T-helper 1 cell treated with Interleukin-12 subunit alpha and Interleukin-12 subunit beta and Interleukin-4 antibody, amounts not matched to agents 30 ng/mL and 1 ng/mL, for 36 hours (primary cell): ENCODE results near the gene COG5. TPM values are rescaled to one million over a fixed set of nuclear protein-coding genes. Genes with fewer than 3 reads are reported as not detected.

Experiments
- intact Hi-C: fragments of 100-400 bp; cut with micrococcal nuclease; formaldehyde crosslinking; loops from one replicate; pipeline ENCODE4 v1.15.1; 2024
- total RNA-seq: library from RNA; stranded (reverse); gene quantifications from 2 replicates; pipeline ENCODE4 v1.2.3, GENCODE V29; 2022

Gene COG5
- total RNA-seq, 1 donor from 2014 or later = 47.8 TPM

DNA sequence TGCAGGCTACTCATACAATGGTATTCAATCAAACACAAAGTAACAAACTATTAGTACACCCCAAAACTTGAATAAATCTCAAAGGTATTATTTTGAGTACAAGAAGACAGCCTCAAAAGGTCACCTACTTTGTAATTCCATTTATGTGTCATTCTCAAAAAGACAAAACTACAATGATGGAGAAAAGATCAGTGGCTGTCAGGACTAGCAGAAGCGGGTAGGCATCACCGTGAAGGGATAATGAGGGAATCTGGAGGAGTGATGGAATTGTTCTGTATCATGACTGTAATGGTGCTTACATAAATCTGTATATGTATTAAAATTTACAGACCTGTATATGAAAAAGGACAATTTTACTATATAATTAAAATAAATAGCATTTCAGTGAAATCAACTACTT lies 37.0 kb downstream of the COG5 start:
- intact Hi-C loops = no loop called here

DNA sequence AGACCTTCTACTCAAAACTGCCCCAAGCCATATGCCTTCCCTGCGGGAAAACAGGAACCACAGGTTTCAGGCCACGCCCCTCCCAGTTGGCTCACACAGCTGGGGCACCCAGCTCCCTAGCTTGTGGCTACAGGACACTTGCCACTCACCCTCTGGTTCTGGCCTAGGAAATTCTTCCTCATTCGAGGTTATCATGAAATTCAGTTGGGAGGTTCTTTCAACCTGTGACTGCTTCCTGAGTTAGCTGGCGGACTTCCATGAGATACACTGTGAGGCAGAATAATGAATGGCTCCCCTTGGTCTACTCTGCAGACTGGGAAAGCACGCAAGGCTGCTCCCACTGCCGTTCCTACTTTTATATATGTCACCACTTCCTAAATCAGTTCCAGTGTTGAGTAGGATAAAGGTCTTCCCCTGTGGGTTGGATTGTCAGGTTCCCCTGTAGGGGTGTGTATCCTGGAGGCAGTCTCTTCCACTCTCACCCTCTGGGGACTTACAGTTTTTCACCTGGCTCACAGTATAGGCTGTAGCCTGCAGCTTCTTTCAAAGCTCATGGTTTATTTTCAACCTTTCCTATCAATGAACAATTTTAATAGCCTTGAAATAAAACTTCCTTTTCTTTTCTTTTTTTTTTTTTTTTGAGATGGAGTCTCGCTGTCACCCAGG lies 56.9 kb downstream of the COG5 start:
- intact Hi-C loops = no loop called here

DNA sequence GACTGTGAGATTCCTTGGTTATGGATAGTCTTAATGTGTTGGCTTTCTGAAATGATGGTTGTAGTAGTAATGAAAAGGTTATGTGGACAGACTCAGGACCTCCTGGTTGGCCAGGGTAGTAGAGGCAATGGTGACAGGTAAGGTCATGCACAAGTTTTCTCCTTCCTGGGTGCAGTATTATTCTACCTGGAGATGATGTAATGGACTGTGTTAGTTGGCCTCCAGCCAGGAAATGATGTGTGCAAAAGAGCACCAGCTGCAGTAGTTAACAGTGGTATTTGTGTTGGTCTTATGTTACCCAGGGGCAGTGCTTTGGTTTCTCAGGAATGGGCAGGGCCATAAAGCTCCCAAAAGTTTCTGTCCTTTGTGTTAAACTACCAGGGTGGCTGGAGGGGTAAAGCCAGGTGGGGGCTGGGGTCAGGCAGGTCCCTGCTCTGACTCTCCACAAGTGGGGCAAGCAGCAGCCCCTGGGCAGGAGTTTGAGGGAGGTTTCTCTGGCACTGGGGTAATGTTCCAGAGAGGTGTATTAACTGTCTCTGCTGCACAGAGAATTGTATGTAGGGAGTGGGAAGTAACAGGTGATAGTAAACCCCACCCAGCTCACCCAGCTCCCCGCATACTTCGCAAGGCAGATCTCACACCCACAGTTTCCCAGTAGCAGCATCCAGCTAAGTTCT lies 57.6 kb downstream of the COG5 start:
- intact Hi-C loops = no loop called here

DNA sequence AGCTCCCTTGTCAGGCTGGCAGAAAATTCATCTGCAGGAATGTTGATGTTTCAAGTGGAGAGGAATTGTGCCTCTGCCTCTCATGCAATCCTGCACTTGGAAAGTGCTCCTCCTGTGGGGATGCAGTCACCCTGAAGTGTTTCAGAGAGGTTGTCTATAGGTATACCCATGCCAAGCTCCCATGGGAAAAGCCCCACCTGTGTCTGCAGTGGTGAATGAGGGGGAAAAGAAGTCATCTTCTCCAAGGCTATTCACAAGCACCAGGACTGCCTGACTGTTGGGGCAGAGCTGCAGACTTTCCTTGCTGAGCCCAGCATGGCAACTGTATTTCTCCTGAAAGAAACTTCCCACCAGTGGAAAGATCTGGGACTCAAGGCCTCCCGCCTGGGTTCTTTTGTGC lies 58.4 kb downstream of the COG5 start:
- intact Hi-C loops = no loop called here

DNA sequence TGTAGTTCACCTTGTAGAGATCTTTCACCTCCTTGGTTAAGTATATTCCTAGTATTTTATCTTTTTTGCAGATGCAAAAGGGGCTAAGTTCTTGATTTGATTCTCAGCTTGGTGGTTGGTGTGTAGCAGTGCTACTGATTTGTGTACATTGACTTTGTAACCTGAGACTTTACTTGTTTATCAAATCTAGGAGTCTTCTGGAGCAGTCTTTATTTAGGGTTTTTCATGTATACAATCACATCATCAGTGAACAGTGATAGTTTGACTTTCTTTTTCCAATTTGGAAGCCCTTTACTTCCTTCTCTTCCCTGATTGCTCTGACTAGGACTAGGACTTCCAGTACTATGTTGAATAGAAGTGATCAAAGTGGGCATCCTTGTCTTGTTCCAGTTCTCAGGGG lies 60.0 kb downstream of the COG5 start:
- intact Hi-C loops = no loop called here

DNA sequence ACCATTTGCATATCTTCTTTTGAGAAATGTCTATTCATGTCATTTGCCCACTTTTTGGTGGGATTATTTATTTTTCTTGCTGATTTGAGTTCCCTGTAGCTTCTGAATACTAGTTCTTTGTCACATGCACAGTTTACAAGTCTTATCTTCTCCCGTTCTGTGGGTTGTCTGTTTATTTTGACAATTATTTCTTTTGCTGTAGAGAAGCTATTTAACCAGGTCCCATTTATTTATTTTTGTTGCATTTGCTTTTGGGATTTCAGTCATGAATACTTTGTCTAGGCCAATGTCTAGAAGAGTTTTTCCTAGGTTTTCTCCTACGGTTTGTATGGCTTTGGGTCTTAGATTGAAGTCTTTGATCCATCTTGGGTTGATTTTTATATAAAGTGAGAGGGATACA lies 60.9 kb downstream of the COG5 start:
- intact Hi-C loops = no loop called here

DNA sequence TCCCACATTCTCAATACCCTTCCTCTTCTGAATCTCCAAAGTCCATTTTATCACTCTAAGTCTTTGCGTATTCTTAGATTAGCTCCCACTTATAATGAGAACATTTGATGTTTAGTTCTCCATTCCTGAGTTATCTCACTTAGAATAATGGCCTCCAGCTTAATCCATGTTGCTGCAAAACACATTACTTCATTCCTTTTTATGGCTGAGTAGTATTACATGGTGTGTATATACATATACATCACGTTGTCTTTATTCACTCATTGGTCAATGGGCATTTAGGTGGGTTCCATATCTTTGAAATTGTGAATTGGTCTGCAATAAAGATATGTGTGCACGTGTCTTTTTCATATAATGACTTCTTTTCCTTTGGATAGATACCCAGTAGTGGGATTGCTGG lies 61.6 kb downstream of the COG5 start:
- intact Hi-C loops = no loop called here

DNA sequence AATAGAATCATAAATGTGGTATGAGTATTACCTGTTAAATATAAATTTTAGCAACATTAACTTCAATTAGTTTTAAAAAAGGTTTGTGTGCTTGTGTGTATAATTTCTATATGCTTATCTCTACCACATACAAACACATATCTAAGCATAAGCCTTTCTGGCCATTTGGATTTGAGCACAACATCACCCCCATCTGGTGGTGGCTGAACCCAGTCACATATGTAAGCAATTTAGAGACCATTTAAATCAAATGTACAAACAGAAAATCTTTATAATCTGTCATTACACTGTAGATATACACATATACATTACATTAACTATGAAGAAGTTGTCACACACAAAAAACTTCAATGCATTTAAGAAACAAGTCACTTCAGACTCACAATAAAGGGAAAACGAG lies 62.1 kb downstream of the COG5 start:
- intact Hi-C loops = loop anchor here (1.0 kb wide), 3 partner anchors 38 to 351 kb away; no protein-coding TSS in a partner anchor

DNA sequence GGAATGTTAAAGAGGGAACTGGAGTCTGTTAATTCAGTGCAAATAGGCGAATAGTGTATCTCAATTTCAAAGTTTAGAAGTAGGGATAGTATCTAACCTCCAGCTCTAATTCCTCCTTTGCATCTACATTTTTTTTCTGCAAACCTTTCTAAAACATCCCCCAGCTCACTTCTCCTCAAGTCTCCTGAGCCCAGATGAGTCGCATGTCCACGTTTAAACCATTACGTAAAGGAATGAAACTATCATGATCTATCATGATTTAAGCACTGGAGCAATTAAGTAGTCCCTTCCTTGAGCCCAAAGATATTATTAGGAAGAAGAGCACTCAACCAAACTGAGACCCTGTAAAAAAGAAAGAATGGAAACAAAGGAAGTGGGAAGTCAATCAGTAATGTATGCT lies 64.0 kb downstream of the COG5 start:
- intact Hi-C loops = no loop called here

DNA sequence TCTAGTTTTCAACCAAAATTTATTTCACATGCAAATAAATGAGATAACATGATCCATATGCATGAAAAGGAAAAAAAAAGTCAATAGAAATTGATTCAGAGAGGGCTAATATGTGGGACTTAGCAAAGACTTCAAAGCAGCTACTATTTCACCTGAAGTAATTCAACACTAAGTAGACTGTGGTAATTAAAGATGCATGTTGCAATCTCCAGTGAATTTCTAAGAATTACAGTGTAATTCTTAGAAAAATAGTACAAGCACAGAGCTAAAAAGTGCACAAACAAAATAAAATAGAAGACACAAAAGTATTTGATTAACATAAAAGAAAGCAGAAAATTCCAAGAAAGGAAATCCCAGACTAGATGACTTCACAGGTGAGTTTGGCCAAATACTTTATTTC lies 68.2 kb downstream of the COG5 start:
- intact Hi-C loops = no loop called here

DNA sequence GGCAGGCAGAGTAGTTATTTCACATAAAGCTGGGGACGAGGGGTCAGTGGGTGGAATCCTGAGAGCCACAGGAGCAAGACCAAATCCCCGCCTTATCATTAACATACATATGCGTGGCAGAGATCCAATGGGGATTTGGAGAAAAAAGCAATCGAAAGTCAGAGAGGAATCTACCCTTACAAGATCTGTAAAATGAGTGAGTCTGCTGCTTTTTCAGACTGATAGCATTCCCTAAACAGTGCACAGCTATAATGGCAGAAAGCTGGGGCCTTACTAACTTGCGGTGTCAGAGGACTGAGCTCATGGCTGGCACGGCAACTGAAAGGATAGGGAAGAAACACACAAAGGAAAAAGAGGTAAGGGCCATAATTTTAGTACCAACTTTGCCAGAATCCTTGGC lies 68.8 kb downstream of the COG5 start:
- intact Hi-C loops = no loop called here

DNA sequence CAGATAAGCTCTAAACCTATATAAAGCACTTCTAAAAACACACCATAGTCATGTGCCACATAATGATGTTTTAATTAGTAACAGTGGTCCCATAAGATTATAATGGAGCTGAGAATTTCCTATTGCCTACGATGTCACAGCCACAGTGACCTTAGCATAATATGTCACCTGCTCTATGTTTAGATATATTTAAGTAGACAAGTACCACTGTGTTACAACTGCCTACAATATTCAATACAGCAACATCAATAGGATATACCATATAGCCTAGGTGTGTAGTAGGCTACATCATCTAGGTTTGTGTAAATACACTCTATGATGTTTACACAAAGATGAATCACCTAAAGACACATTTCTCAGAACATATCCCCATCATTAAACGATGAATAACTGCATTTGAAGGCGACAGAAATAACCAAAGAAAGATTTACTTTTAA lies 69.4 kb downstream of the COG5 start:
- intact Hi-C loops = no loop called here

DNA sequence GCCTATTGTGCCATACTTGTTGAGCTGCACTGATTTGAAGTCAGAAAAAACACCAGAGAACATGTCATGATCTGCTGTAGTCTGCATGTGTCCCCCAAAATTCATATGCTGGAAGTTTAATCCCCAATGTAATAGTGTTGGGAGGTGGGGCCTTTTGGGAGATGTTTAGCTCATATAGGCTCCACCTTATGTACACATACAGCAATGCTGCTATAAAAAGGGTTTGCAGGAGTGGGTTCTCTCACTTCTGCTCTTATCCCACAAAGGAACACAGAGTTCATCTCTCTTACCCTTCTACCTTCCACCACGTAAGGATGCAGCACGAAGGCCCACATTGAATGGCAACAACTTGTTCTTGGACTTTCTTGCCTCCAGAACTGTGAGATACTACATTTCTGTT lies 70.8 kb downstream of the COG5 start:
- intact Hi-C loops = no loop called here

DNA sequence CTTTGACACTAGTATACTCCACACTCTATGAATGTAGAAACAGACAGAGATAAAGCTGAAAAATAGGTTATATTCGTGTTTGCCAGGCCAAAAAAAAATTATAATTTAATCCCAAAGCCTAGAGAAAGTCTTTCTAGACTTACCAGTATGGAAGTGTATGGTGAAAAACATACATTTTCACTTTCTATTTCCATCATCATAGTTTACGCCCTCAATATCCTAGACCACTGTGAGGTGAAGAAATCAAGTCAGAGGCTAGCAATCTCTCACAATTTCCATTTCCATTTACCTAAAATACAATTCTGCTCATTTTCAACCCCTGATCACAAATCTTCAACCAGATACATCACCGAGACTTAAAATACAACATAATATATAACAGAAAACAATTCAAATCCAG lies 77.7 kb downstream of the COG5 start:
- intact Hi-C loops = no loop called here

DNA sequence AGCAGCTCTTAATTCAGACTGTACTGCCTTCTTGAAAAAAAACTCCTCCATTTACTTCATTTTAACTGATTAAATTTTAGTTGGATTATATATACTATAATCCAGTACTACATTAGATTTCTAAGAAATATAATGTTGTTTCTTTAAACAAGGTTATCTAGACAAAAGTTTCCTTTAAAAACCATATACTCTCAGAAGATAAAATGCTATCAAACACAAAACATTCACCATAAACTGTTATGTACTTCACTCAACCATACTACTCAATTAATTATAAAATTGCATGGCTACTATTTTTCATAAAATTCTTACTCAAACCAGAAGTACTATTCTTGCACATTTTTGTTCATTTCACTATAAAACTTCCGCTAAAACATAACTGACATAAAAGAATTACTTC lies 81.1 kb downstream of the COG5 start:
- intact Hi-C loops = no loop called here

DNA sequence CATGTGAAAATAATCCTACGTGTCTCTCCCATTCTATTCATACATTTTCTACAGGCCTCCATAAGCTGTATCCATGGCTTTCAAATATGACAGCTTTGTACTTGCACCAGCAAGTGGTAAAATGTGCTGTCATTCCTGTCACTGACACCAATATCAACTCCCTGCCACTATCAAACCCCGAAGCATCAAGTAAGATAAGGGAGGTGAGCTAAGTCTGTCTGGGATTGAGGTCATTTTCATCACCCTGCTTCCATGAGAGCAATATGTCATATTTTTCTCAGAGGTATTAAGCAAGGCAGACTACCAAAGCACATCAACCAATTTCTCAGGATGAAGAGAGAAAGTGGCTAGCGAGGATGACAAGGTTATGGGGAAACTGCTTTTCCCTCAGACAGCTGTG lies 82.8 kb downstream of the COG5 start:
- intact Hi-C loops = no loop called here

DNA sequence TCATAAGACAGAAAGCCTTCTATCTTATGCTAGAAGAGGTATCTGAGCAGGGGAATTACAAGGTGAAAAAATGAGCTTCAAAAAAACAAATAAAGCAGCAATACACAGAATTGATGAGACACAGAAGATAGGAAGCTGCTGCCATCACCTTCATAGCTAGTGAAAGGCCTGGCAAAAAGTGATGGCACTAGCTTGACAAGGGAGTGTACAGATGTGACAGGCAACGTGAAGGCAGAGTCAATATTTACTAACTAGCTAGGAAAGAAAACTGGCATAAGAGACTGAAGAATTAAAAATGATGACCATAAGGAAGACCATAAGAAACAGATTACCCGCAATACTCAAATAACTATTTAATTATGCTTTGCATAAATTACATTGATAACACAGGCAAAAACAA lies 84.4 kb downstream of the COG5 start:
- intact Hi-C loops = no loop called here

DNA sequence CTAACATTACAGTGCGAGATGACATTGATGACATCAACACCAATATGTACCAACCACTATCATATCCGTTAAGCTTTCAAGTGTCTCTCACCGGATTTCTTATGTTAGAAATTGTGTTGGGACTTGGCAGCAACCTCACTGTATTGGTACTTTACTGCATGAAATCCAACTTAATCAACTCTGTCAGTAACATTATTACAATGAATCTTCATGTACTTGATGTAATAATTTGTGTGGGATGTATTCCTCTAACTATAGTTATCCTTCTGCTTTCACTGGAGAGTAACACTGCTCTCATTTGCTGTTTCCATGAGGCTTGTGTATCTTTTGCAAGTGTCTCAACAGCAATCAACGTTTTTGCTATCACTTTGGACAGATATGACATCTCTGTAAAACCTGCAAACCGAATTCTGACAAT lies 89.6 kb downstream of the COG5 start:
- intact Hi-C loops = no loop called here

DNA sequence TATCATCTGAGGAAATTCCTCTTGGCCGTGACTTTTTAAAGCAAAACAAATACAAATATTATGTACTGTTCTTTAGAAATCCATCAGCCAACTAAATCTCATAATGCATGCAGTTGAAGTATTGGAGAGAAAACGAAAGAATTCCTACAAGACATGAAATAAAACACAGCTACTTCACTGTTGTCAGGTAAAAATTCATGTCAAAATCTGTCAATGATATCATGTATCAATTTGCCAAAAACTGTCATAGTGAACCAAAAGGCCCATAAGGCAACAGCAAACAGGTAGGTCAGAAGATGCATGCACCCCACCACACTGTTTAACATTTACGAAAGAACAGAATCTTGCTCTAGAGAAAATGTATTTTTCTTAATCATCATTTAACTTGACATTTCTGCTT lies 91.6 kb downstream of the COG5 start:
- intact Hi-C loops = no loop called here

DNA sequence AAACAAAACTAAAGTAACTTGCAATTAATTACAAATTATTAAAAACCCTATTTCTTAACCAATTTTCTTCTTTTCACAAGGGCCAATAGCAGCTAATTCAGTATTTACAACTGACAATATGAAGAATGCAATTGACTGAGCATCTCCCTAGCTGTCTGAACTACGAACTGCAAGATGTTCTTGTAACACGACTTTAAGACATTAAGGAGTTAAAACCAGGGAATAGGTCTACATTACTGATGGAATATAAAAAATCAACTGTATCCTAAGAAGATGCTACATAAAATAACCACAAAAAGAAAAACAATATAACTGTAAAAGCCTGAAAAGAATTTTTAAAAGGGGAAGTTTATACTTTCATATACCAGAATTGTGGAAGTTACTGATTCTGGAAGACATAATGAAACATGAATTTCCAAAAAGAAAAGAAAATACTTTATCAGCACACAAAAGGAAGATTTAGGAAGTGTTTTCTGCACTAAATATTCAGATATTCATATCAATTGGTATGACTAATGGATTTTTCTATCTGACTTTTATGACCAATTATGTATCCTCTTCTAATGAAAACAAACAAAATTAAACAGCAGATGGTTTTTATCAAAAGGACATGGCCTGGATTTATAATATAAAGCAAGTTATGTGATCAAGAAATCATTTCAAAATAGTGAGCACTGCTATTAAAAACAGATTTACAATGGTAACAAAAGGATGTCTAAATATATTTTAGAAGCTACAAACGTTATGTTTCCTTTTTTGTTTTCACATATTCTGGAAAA lies 92.2 kb downstream of the COG5 start:
- intact Hi-C loops = no loop called here

DNA sequence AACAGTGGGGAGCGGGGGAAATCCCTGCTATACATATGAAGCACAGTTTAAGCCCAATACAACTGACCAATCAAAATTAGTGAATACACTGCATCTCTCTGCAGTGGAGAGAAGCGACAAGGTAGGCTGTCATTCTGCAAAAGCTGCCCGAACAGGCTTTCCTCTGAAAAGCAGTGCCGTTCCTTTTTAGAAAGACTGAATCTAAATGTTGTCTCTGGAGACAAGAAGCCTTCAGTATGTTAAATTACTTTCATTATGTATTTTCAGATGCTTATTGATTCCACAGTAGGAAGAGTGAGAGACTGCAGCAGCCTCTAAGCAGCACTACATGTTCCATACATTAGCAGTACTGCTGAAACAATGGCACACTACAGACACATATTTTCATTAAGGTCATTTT lies 93.8 kb downstream of the COG5 start, which contains the start of gene GPR22:
GPR22 (plus strand) TSS at position 129 of the 400 bp plus-strand sequence. CDS start 4,004 bp downstream, outside the sequence.
- intact Hi-C loops = no loop called here

DNA sequence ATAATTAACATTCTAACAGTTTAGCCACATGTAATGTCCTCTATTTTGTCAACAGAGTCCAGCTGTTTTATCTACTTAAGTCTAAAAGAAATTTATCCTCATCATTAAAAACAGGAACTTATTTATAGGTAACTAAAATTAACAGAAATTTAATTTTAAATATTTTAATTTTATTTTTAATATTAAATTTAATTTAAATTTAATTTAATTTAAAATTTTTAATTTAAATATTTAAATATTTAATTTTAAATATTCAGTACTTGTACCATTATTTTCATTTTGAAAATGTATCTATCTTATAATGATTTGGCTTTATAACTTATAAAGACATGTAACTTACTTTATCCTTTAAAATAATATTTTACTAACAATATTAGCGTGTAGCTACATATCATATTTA lies 94.9 kb downstream of the COG5 start:
- intact Hi-C loops = no loop called here
